Astrocyte of the spinal cord (primary cell): ENCODE results near the gene MAMDC2.
"Not testable (repeated sequence)": the region's sequence is repeated elsewhere in the genome, so short reads cannot be mapped to it uniquely, and the experiment has no call there.

Source experiments
- DNase-seq: peaks from one replicate; pipeline ENCODE4 v3.0.0; 2011; ENCODE audit warnings: low read depth, low spot score
- H3K4me3 ChIP-seq: 2 replicates; pipeline ENCODE4 v1.5.1; 2011; ENCODE audit warnings: low read depth, mild to moderate bottlenecking, low read length, moderate library complexity
- CTCF ChIP-seq: IDR thresholded peaks from 2 replicates; pipeline ENCODE4 v1.5.1; 2012; ENCODE audit warnings: low read depth, mild to moderate bottlenecking, low read length, inconsistent platforms
- in situ Hi-C: cut with HindIII; loops from 2 replicates; pipeline ENCODE4 v1.10.0; 2017; ENCODE audit warnings: low sequenced_read_pairs

Gene MAMDC2

GRCh38 chr9:70228611-70229010, 185.0 kb downstream of the MAMDC2 start:
- H3K4me3 ChIP-seq: no peak overlapping the region
- DNase-seq: peak; percentile 13
- in situ Hi-C loops: no loop called here
- no peak for TF ChIP-seq CTCF

DNA sequence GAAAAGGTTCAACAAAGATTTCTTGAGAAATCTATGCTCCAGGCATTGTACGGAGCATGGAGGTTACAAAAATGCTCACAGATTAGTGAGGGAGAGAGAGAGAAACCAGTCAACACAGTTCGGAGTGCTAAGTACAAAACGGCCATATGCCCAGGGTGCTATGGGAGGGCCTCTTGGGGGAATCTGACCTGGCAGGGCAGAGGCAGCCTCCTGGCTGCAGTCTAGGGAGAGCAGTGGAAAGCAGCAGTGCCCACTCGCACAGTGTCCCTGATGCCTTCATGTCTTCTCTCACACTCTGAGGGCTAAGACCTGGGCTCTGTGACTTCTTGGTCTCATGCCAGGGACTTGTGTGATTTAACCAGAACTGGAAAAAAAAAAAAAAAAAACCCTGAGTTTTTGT, 185.4 kb downstream of the MAMDC2 start:
- no peak overlapping the region for H3K4me3 ChIP-seq
- in situ Hi-C loops: no loop called here
- no peak for TF ChIP-seq CTCF
- DNase-seq: peak; percentile 13

- no peak overlapping the region for H3K4me3 ChIP-seq
- TF ChIP-seq CTCF: peak; percentile 28
- DNase-seq: peak; percentile 57
- in situ Hi-C loops: no loop called here
Observed at GRCh38 chr9:70229579-70229978, 185.9 kb downstream of the MAMDC2 start.

DNA sequence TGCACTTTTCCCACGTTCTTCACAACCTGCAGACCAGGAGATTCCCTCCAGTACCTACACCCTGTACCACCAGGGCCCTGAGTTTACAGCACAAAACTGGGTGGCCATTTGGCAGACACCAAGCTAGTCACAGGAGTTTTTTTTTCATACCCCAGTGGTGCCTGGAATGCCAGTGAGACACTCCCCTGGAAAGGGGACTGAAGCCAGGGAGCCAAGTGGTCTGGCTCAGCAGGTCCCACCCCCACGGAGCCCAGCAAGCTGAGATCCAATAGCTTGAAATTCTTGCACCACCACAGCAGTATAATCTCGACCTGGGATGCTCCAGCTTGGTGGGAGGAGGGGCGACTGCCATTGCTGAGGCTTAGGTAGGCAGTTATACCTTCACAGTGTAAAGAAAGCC, 188.8 kb downstream of the MAMDC2 start:
- in situ Hi-C loops: no loop called here
- no peak for TF ChIP-seq CTCF
- H3K4me3 ChIP-seq: no peak overlapping the region
- no peak for DNase-seq

DNA sequence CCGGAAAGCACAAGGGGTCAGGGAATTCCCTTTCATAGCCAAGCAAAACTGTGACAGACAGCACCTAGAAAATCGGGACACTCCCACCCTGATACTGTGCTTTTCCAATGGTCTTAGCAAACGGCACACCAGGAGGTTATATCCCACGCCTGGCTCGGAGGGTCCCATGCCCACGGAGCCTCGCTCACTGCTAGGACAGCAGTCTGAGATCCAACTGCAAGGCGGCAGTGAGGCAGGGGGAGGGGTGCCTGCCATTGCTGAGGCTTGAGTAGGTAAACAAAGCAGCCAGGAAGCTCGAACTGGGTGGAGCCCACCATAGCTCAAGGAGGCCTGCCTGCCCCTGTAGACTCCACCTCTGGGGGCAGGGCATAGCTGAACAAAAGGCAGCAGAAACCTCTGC, 190.6 kb downstream of the MAMDC2 start:
- not testable (repeated sequence) for DNase-seq

DNA sequence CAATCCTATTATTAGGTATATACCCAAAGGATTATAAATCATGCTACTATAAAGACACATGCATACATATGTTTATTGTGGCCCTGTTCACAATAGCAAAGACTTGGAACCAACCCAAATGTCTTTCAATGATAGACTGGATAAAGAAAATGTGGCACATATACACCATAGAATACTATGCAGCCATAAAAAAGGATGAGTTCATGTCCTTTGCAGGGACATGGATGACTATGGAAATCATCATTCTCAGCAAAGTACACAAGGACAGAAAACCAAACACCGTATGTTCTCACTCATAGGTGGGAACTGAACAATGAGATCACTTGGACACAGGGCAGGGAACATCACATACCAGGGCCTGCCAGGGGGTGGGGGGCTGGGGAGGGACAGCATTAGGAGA, 202.3 kb downstream of the MAMDC2 start:
- DNase-seq, in situ Hi-C loops: not testable (repeated sequence)

More for the DNA sequence above, 190.6 kb downstream of the MAMDC2 start:
- H3K4me3 ChIP-seq, in situ Hi-C loops: not testable (repeated sequence)

DNA sequence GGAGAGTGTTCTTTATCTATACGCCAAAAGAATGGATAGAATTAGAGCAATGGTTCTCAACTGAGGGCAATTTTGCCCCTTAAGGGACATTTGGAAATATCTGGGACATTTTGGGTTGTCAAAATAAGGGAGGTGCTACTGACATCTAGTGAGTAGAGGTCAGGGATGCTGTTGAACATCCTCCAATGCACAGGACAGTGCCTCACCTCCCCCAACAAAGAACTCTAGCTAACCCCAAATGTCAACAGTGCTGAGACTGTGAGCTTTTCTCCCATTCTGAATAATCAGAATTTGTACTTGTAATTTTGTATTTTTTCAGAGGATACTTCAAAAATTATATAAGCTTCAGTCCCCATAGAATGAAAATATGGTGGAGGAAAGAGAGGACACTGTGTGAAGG, 206.6 kb downstream of the MAMDC2 start:
- H3K4me3 ChIP-seq: no peak overlapping the region
- DNase-seq: no peak
- in situ Hi-C loops: no loop called here
- no peak for TF ChIP-seq CTCF

More for the DNA sequence above, 202.3 kb downstream of the MAMDC2 start:
- H3K4me3 ChIP-seq: not testable (repeated sequence)

DNA sequence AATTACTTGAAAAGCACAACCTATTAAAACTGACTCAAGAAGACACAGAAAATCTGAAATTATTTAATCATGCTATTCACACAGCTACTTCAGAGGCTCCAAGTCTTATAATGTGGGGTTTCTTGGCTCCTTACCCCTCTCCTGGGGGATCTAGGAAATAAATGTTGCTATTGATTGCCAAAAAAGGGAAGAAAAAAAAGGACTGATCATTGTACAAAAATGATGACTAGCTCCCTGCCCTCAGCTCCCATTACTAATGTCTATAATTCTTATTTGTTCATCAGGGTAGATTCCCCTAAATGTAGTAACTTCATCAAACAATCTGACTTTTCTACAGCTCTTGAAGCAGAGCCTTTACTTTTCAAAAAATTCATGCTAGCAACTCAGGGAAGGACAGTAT, 211.8 kb downstream of the MAMDC2 start:
- TF ChIP-seq CTCF: no peak
- in situ Hi-C loops: no loop called here
- H3K4me3 ChIP-seq: peak overlapping the region; percentile 33
- peak; percentile 33 for DNase-seq
